Fibroblast of lung (primary cell): ENCODE measurements around the gene CD226.

Experiments used
- EZH2 ChIP-seq: IDR thresholded peaks from 2 replicates; pipeline ENCODE4 v1.5.1; 2012; ENCODE audit warnings: low read length, control low read depth, mild to moderate bottlenecking; ENCODE audit errors: missing control alignments
- TF ChIP-seq, protein P1 (sequence below), 2 donors: IDR thresholded peaks in 1 of 2; conservative IDR thresholded peaks in 1 of 2; 1 replicate in 1 of 2; 2 replicates in 1 of 2; pipeline ENCODE4 v1.5.1; 2011 to 2012; ENCODE audit warnings: low read length in 2 of 2, control low read depth in 1 of 2, inconsistent platforms in 1 of 2, low read depth in 1 of 2, mild to moderate bottlenecking in 1 of 2

DNA sequence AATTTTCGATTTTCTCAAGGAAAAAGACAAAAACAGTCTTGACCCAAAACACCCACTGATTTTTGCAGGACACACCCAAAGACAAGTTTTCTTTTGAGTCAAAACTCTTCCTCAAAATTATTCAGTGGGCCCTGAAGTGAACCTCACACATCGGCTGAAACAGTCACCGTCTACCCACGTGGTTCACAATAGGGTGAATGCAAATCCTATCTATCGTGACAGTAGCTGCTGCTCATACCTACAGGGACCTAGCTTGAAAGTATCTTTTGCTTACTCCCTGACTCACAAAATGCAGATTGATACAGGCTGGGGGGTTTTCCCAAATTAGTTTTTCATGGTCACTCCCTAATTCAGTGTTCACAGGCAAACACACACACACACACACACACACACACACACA, 10.7 kb upstream of the CD226 start:
- TF ChIP-seq, protein P1, sequence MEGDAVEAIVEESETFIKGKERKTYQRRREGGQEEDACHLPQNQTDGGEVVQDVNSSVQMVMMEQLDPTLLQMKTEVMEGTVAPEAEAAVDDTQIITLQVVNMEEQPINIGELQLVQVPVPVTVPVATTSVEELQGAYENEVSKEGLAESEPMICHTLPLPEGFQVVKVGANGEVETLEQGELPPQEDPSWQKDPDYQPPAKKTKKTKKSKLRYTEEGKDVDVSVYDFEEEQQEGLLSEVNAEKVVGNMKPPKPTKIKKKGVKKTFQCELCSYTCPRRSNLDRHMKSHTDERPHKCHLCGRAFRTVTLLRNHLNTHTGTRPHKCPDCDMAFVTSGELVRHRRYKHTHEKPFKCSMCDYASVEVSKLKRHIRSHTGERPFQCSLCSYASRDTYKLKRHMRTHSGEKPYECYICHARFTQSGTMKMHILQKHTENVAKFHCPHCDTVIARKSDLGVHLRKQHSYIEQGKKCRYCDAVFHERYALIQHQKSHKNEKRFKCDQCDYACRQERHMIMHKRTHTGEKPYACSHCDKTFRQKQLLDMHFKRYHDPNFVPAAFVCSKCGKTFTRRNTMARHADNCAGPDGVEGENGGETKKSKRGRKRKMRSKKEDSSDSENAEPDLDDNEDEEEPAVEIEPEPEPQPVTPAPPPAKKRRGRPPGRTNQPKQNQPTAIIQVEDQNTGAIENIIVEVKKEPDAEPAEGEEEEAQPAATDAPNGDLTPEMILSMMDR (conservative IDR thresholded peaks at IDR 0.05 in 1 of 2, IDR thresholded peaks at IDR 0.05 in 1 of 2; ENCODE audit: low read depth in 1 of 2, low read length in 2 of 2) = no peak
- no peak for TF ChIP-seq EZH2
